Prostate gland (tissue), 2 donors: Measurements from ENCODE around the gene TRMT112.

Experiments
- POLR2AphosphoS5 ChIP-seq: sonication (generic); formaldehyde crosslinking; IDR thresholded peaks from one replicate; pipeline ENCODE4 v1.6.1; 2017; ENCODE audit warnings: antibody characterized with exemption
- TF ChIP-seq, protein P1 (sequence below), 4 experiments: fragments of 200-600 bp in 2 of 4; fragments of 450-650 bp in 2 of 4; sonication (generic) in 2 of 4; IDR thresholded peaks; 1 replicate in 3 of 4; 2 replicates in 1 of 4; pipeline ENCODE4 v1.5.1; 2016 to 2019; ENCODE audit warnings: antibody characterized with exemption in 4 of 4, mild to moderate bottlenecking in 2 of 4, moderate library complexity in 2 of 4

- TF ChIP-seq POLR2AphosphoS5, result no peak
- TF ChIP-seq, protein P1, sequence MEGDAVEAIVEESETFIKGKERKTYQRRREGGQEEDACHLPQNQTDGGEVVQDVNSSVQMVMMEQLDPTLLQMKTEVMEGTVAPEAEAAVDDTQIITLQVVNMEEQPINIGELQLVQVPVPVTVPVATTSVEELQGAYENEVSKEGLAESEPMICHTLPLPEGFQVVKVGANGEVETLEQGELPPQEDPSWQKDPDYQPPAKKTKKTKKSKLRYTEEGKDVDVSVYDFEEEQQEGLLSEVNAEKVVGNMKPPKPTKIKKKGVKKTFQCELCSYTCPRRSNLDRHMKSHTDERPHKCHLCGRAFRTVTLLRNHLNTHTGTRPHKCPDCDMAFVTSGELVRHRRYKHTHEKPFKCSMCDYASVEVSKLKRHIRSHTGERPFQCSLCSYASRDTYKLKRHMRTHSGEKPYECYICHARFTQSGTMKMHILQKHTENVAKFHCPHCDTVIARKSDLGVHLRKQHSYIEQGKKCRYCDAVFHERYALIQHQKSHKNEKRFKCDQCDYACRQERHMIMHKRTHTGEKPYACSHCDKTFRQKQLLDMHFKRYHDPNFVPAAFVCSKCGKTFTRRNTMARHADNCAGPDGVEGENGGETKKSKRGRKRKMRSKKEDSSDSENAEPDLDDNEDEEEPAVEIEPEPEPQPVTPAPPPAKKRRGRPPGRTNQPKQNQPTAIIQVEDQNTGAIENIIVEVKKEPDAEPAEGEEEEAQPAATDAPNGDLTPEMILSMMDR (IDR thresholded peaks at IDR 0.05), result no peak
These were observed 22.6 kb downstream of the TRMT112 start for GRCh38 chr11:64294774-64295173.
